Gastroesophageal sphincter (tissue), 3 donors: ENCODE results near the gene SPACA9.

Experiments
- POLR2A ChIP-seq, 2 donors: fragments of 450-650 bp; IDR thresholded peaks; one replicate each; pipeline ENCODE4 v1.6.1; 2017; ENCODE audit warnings: antibody characterized with exemption in 2 of 2, mild to moderate bottlenecking in 2 of 2, moderate library complexity in 1 of 2
- TF ChIP-seq, protein P1 (sequence below), 4 experiments: fragments of 200-600 bp in 2 of 4; fragments of 450-650 bp in 2 of 4; sonication (generic) in 1 of 4; IDR thresholded peaks; one replicate each; pipeline ENCODE4 v1.5.1; 2017 to 2019; ENCODE audit warnings: antibody characterized with exemption in 4 of 4, mild to moderate bottlenecking in 2 of 4, moderate library complexity in 2 of 4

DNA sequence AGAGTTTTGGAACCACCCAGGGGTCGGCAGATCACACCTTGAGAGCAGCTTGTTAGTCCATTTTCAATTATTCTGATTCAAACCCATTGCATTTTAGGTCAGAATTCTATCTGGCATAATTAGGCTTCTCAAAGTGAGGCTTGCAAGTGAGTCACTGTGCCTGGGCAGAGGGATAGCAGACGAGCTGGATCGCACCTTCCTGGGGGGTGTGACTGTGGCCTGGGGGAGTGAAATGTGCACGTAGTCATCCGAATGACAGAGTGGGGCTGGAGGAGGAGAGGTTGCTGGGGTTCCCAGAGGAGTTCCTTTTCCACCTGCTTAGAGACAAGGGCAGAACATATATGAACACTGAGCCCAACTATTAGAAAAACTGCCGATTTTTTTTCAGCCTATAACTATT is 31.7 kb downstream of the SPACA9 start:
- TF ChIP-seq, protein P1, sequence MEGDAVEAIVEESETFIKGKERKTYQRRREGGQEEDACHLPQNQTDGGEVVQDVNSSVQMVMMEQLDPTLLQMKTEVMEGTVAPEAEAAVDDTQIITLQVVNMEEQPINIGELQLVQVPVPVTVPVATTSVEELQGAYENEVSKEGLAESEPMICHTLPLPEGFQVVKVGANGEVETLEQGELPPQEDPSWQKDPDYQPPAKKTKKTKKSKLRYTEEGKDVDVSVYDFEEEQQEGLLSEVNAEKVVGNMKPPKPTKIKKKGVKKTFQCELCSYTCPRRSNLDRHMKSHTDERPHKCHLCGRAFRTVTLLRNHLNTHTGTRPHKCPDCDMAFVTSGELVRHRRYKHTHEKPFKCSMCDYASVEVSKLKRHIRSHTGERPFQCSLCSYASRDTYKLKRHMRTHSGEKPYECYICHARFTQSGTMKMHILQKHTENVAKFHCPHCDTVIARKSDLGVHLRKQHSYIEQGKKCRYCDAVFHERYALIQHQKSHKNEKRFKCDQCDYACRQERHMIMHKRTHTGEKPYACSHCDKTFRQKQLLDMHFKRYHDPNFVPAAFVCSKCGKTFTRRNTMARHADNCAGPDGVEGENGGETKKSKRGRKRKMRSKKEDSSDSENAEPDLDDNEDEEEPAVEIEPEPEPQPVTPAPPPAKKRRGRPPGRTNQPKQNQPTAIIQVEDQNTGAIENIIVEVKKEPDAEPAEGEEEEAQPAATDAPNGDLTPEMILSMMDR (IDR thresholded peaks at IDR 0.05): no peak
- TF ChIP-seq POLR2A (IDR thresholded peaks at IDR 0.05): no peak
